Right kidney (tissue), 1 donor: ENCODE measurements around the gene NFATC4.
"Not testable (repeated sequence)": the region's sequence is repeated elsewhere in the genome, so short reads cannot be mapped to it uniquely, and the experiment has no call there.

Source experiments
- DNase-seq: peaks from one replicate; pipeline ENCODE4 v3.0.0-alpha.2; 2016

The NFATC4 gene

GRCh38 chr14:24366721-24367513 lies 1.1 kb upstream of the NFATC4 start:
- DNase-seq: peak; percentile 97

GRCh38 chr14:24368212-24368561 lies 203 bp downstream of the NFATC4 start:
- DNase-seq: peak; percentile 71

GRCh38 chr14:24368562-24369252 lies 723 bp downstream of the NFATC4 start:
- peak; percentile 82 for DNase-seq

GRCh38 chr14:24369463-24369862 lies 1.5 kb downstream of the NFATC4 start:
- DNase-seq: no peak

GRCh38 chr14:24369907-24370687 lies 2.1 kb downstream of the NFATC4 start:
- DNase-seq: no peak

- DNase-seq: no peak
Observed at GRCh38 chr14:24370748-24371147, 2.8 kb downstream of the NFATC4 start.

GRCh38 chr14:24371605-24372004 lies 3.6 kb downstream of the NFATC4 start:
- DNase-seq: not testable (repeated sequence)

- DNase-seq: no peak
Observed at GRCh38 chr14:24372701-24373416, 4.9 kb downstream of the NFATC4 start.

GRCh38 chr14:24376448-24377070 lies 8.6 kb downstream of the NFATC4 start:
- DNase-seq: no peak

- DNase-seq: no peak
Observed at GRCh38 chr14:24377126-24377525, 9.1 kb downstream of the NFATC4 start.

GRCh38 chr14:24377657-24378056 lies 9.7 kb downstream of the NFATC4 start:
- no peak for DNase-seq

GRCh38 chr14:24378327-24378726 lies 10.3 kb downstream of the NFATC4 start:
- no peak for DNase-seq

GRCh38 chr14:24378981-24379906 lies 11.3 kb downstream of the NFATC4 start:
- no peak for DNase-seq

- DNase-seq: no peak
Observed at GRCh38 chr14:24379907-24380730, 12.1 kb downstream of the NFATC4 start.

- DNase-seq: no peak
Observed at GRCh38 chr14:24381363-24382063, 13.5 kb downstream of the NFATC4 start.

- no peak for DNase-seq
Observed at GRCh38 chr14:24382064-24382371, 14.0 kb downstream of the NFATC4 start.

- DNase-seq: no peak
Observed at GRCh38 chr14:24384169-24384568, 16.2 kb downstream of the NFATC4 start.

GRCh38 chr14:24385524-24385923 lies 17.5 kb downstream of the NFATC4 start:
- no peak for DNase-seq

- DNase-seq: no peak
Observed at GRCh38 chr14:24387009-24387345, 19.0 kb downstream of the NFATC4 start.

GRCh38 chr14:24387579-24387978 lies 19.6 kb downstream of the NFATC4 start:
- not testable (repeated sequence) for DNase-seq
